Calu3 (cell line): Measurements from ENCODE around the gene GPR137C. TPM values are rescaled to one million over a fixed set of nuclear protein-coding genes. Genes with fewer than 3 reads are reported as not detected.
A peak's percentile ranks its signal among the peaks of the same experiment; 100 is the strongest.

Experiments used
- BruUV-seq: library from RNA; stranded (reverse); fragments of 400-500 nt; replicated peaks from 2 replicates; lab custom pipeline; 2021; lab: Mats Ljungman, UMichigan
- CTCF ChIA-PET: fragments of 300-600 bp; sonication (Branson Sonifier 250); formaldehyde crosslinking; loops from one replicate; lab custom pipeline; 2022; ENCODE audit warnings: antibody characterized with exemption; lab: Charles Lee
- DNase-seq: peaks from one replicate; pipeline ENCODE4 v3.0.0; 2022
- H3K27ac Mint-ChIP-seq: one replicate; pipeline ENCODE4 v1.8.0; 2022; ENCODE audit warnings: mixed read lengths; ENCODE audit not compliant: unreplicated experiment
- H3K27me3 Mint-ChIP-seq: one replicate; pipeline ENCODE4 v1.8.0; 2022; ENCODE audit warnings: mixed read lengths; ENCODE audit not compliant: unreplicated experiment
- H3K36me3 Mint-ChIP-seq: one replicate; pipeline ENCODE4 v1.8.0; 2022; ENCODE audit warnings: mild to moderate bottlenecking, moderate library complexity, mixed read lengths; ENCODE audit not compliant: insufficient read depth, unreplicated experiment
- H3K4me1 Mint-ChIP-seq: one replicate; pipeline ENCODE4 v1.8.0; 2022; ENCODE audit warnings: mild to moderate bottlenecking, low read depth, mixed read lengths; ENCODE audit not compliant: unreplicated experiment
- H3K4me3 Mint-ChIP-seq: one replicate; pipeline ENCODE4 v1.8.0; 2022; ENCODE audit warnings: mild to moderate bottlenecking, low read depth, moderate library complexity, mixed read lengths; ENCODE audit not compliant: unreplicated experiment
- H3K9me3 Mint-ChIP-seq: one replicate; pipeline ENCODE4 v1.8.0; 2022; ENCODE audit warnings: low read depth, mixed read lengths; ENCODE audit not compliant: unreplicated experiment
- intact Hi-C: fragments of 100-400 bp; cut with micrococcal nuclease; formaldehyde crosslinking; loops from one replicate; pipeline ENCODE4 v1.10.0; 2022; ENCODE audit not compliant: unreplicated experiment
- total RNA-seq: library from RNA; stranded (reverse); gene quantifications from 2 replicates; pipeline ENCODE4 v1.2.3, GENCODE V29; 2022
- TF ChIP-seq, protein P1 (sequence below): fragments of 200-600 bp; IDR thresholded peaks from one replicate; pipeline ENCODE4 v1.8.0; 2022; ENCODE audit warnings: antibody characterized with exemption; ENCODE audit not compliant: unreplicated experiment

GPR137C gene
- total RNA-seq, 1 experiment from 2014 or later = 2.3 TPM

DNA sequence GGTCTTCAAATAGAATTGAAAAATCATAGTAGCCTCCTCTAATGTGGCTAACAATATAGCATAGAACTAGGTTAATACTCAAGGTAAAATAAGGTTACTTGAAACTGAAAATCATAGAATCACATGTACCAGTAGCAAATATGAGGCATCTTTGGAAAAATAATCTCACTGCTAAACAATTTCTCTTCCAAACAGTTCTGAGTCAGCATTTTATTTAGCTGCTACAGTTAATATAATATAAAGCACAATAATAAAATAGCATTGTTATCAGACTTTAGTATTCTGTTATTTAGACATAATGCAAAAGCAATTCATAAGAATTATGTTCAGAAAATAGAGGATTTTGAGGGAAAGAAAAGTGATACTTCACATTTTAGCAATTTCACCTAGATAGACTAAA is 107.7 kb downstream of the GPR137C start:
- H3K36me3 Mint-ChIP-seq = peaks cover 12% of the 10 kb centered on the region
- no peaks in the 10 kb centered on the region for H3K9me3 Mint-ChIP-seq
- BruUV-seq = no TSS peak
- H3K27me3 Mint-ChIP-seq = no peaks in the 10 kb centered on the region
- intact Hi-C loops = no loop called here
- DNase-seq = no peak
- CTCF ChIA-PET = no interaction called here
- H3K4me1 Mint-ChIP-seq = no peaks in the 10 kb centered on the region
- TF ChIP-seq, protein P1, sequence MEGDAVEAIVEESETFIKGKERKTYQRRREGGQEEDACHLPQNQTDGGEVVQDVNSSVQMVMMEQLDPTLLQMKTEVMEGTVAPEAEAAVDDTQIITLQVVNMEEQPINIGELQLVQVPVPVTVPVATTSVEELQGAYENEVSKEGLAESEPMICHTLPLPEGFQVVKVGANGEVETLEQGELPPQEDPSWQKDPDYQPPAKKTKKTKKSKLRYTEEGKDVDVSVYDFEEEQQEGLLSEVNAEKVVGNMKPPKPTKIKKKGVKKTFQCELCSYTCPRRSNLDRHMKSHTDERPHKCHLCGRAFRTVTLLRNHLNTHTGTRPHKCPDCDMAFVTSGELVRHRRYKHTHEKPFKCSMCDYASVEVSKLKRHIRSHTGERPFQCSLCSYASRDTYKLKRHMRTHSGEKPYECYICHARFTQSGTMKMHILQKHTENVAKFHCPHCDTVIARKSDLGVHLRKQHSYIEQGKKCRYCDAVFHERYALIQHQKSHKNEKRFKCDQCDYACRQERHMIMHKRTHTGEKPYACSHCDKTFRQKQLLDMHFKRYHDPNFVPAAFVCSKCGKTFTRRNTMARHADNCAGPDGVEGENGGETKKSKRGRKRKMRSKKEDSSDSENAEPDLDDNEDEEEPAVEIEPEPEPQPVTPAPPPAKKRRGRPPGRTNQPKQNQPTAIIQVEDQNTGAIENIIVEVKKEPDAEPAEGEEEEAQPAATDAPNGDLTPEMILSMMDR = no peak
- H3K27ac Mint-ChIP-seq = no peak overlapping the region
- no peak overlapping the region for H3K4me3 Mint-ChIP-seq

DNA sequence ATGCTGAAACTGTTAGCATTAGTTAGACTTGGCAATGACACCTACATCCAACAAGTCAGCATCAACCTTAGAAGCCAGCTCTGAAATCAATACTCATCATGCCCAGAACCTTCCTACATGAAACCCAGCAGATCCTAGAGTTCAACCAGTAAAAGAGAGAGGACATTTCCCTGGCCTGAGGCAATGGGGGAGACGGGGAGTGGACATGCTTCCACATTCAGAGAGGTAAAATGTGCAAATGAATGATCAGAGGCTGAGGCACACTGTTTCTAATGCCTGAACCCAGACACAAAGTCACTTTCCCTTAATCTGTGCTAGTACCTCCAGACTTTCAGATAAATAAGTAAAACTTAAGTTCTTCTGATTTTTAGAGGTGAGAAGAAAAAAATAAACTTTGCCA is 108.2 kb downstream of the GPR137C start:
- no TSS peak for BruUV-seq
- Mint-ChIP-seq H3K36me3 (peaks cover 11% of the 10 kb centered on the region), H3K27ac (no peak overlapping the region), H3K4me1 (no peaks in the 10 kb centered on the region), H3K27me3 (no peaks in the 10 kb centered on the region), H3K4me3 (no peak overlapping the region), H3K9me3 (no peaks in the 10 kb centered on the region)
- no peak for DNase-seq
- CTCF ChIA-PET = no interaction called here
- intact Hi-C loops = no loop called here
- TF ChIP-seq, protein P1 = no peak

DNA sequence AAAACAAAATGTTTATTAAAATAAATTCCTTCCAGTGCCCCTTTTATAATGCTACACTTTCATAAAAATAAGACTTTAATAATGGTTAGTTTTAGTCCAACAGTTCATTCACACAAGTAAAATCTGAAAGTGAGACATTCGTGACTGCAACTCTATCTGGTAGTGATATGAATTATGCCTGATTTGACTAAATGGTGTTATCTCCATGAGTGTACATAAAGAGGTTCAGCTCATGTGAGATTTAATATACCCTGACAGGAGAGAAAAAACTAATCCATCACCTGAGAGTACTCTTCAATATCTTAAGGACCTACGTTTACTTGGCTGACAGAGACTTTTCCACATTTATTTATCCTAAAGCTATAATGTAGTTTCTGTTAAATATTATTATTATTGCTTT is 108.7 kb downstream of the GPR137C start:
- H3K36me3 Mint-ChIP-seq = peaks cover 8% of the 10 kb centered on the region
- no peak overlapping the region for H3K4me3 Mint-ChIP-seq
- no peaks in the 10 kb centered on the region for H3K4me1 Mint-ChIP-seq
- no peaks in the 10 kb centered on the region for H3K27me3 Mint-ChIP-seq
- intact Hi-C loops = no loop called here
- CTCF ChIA-PET = no interaction called here
- TF ChIP-seq, protein P1 = no peak
- H3K9me3 Mint-ChIP-seq = no peaks in the 10 kb centered on the region
- DNase-seq = no peak
- H3K27ac Mint-ChIP-seq = no peak overlapping the region
- no TSS peak for BruUV-seq

DNA sequence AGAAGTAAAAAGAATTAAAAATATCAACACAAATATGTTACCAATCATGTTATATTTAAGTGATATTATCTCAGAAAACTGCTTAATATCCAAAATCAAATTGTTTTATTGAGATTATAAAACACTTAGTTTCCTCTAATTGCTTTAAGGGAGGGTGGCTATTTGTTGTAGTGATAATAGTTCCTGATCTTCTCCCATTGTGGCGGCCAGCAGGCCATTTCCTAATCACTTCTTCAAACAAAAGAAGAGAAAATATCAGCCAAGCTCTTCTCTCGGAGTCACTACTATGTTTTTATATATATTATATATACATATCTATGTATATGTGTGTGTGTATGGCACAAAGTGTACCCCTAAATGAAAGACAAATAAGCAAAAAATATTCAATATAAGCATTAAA is 111.2 kb downstream of the GPR137C start:
- H3K9me3 Mint-ChIP-seq = no peaks in the 10 kb centered on the region
- CTCF ChIA-PET = no interaction called here
- H3K4me1 Mint-ChIP-seq = no peaks in the 10 kb centered on the region
- peaks cover 12% of the 10 kb centered on the region for H3K36me3 Mint-ChIP-seq
- no peak for DNase-seq
- no peak overlapping the region for H3K4me3 Mint-ChIP-seq
- no peak overlapping the region for H3K27ac Mint-ChIP-seq
- H3K27me3 Mint-ChIP-seq = no peaks in the 10 kb centered on the region
- TF ChIP-seq, protein P1 = no peak
- intact Hi-C loops = no loop called here
- BruUV-seq = no TSS peak

DNA sequence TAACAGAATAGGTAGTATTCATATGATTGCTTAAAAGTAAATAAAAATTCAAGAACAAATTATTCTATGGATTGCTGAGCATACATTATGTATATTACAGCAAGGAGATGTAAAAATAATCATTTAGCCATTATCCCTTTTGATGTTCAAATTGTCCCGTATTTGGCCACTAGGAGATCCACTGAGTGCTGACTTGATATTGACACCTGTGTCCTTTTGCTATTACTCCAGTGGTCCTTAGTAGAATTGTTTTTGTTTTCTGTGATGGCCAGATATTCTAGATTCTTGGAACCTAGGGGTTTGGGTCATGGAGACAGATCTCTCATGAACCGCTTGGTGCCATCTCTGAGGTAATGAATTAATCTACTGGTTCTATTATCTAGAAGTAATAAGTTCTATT is 126.0 kb downstream of the GPR137C start:
- Mint-ChIP-seq H3K4me3 (no peak overlapping the region), H3K36me3 (peaks cover 14% of the 10 kb centered on the region), H3K4me1 (no peaks in the 10 kb centered on the region), H3K9me3 (no peaks in the 10 kb centered on the region), H3K27me3 (no peaks in the 10 kb centered on the region), H3K27ac (no peak overlapping the region)
- intact Hi-C loops = no loop called here
- BruUV-seq = no TSS peak
- CTCF ChIA-PET = no interaction called here
- DNase-seq = no peak
- TF ChIP-seq, protein P1 = peak; percentile 14
